Karpas-422 (cell line): Measurements from ENCODE around the gene NFU1. TPM values are rescaled to one million over a fixed set of nuclear protein-coding genes. Genes with fewer than 3 reads are reported as not detected.
"Not testable (repeated sequence)": the region's sequence is repeated elsewhere in the genome, so short reads cannot be mapped to it uniquely, and the experiment has no call there.

Experiments used
- DNase-seq: peaks from one replicate; pipeline ENCODE4 v3.0.0-alpha.2; 2015
- H2AFZ ChIP-seq: fragments of 200-600 bp; sonication (generic); 2 replicates; pipeline ENCODE4 v1.6.1; 2014; ENCODE audit warnings: antibody characterized with exemption, low read length, mixed read lengths
- H3K27ac ChIP-seq: fragments of 200-600 bp; sonication (generic); 2 replicates; pipeline ENCODE4 v1.5.1; 2014; ENCODE audit warnings: mild to moderate bottlenecking, low read length, moderate library complexity
- H3K27me3 ChIP-seq: fragments of 200-600 bp; sonication (generic); 2 replicates; pipeline ENCODE4 v1.6.1; 2014; ENCODE audit warnings: low read length, mixed read lengths
- H3K36me3 ChIP-seq: fragments of 200-600 bp; sonication (generic); 2 replicates; pipeline ENCODE4 v1.6.1; 2014; ENCODE audit warnings: low read length, mixed read lengths; ENCODE audit not compliant: insufficient read depth
- H3K4me1 ChIP-seq: fragments of 200-600 bp; sonication (generic); 2 replicates; pipeline ENCODE4 v1.6.1; 2014; ENCODE audit warnings: mild to moderate bottlenecking, low read length, mixed read lengths
- H3K4me2 ChIP-seq: fragments of 200-600 bp; sonication (generic); 2 replicates; pipeline ENCODE4 v1.6.1; 2014; ENCODE audit warnings: low read length, low read depth, mild to moderate bottlenecking; ENCODE audit not compliant: poor library complexity, severe bottlenecking
- H3K4me3 ChIP-seq: fragments of 200-600 bp; sonication (generic); 2 replicates; pipeline ENCODE4 v1.5.1; 2014; ENCODE audit warnings: mild to moderate bottlenecking, antibody characterized with exemption, low read length, mixed read lengths
- H3K79me2 ChIP-seq: fragments of 200-600 bp; sonication (generic); 2 replicates; pipeline ENCODE4 v1.6.1; 2014; ENCODE audit warnings: mild to moderate bottlenecking, low read length, mixed read lengths
- H3K9ac ChIP-seq: fragments of 200-600 bp; sonication (generic); 2 replicates; pipeline ENCODE4 v1.6.0; 2014; ENCODE audit warnings: low read length
- H3K9me2 ChIP-seq: fragments of 200-600 bp; sonication (generic), shearing (Covaris generic); replicated peaks from 2 replicates; pipeline ENCODE4 v1.6.0; 2014; ENCODE audit warnings: mild to moderate bottlenecking, low read length, moderate library complexity; ENCODE audit not compliant: insufficient read depth
- H3K9me3 ChIP-seq: fragments of 300-700, 200-600 bp; sonication (generic); 2 replicates; pipeline ENCODE4 v1.6.1; 2014; ENCODE audit warnings: low read length, mixed read lengths
- H4K20me1 ChIP-seq: fragments of 200-600 bp; sonication (generic); 2 replicates; pipeline ENCODE4 v1.6.1; 2014; ENCODE audit warnings: mild to moderate bottlenecking, antibody characterized with exemption, low read length, low read depth; ENCODE audit not compliant: insufficient read depth
- total RNA-seq: library from RNA; depleted of rRNA; stranded (reverse); fragments of >200 nt; shearing (Covaris generic); gene quantifications from 2 replicates; pipeline ENCODE4 v1.2.3, GENCODE V29; 2014; ENCODE audit warnings: low replicate concordance

Gene NFU1
- total RNA-seq, 1 experiment from 2014 or later, result 42.8 TPM

DNA sequence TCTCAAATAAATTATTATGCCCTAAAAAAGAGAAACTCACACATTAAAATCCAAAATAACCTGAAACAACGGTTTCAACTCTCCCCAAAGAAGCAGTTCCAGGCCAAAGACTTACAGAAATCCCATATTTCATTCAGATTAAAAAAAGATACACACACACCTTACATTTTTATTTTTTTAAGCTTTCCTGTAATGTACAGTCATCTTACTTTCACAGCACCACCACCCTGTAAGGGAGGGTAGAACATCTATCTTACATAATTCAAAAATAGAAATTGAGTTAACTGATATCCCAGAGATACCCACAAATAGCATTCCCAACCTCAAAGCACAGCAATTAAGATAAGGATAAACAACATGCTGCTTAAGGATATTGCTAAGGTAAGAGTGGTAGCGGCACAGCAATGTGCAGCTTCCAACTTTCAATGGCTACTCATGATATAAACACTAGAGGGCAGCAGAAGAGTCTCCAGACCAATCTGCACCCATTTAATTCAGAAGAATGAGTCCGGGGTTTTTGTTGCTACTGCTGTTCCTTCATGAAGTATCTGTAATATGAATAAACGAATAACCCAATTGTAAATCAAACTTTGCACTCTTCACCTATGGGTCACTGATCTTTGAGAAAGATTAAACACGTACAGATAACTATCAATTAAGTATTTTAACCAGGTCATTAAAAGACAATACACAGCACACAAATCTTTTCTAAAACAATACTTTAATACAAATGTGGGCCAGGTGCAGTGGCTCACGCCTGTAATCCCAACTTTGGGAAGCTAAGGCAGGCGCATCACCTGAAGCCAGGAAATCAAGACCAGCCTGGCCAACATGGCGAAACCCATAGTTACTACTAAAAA is 61.5 kb downstream of the NFU1 start:
- peaks cover 76% of the 10 kb centered on the region for H3K79me2 ChIP-seq
- H3K4me3 ChIP-seq, result no peak overlapping the region
- peaks cover 17% of the 10 kb centered on the region; the same call in 1 of the 2 replicates for H3K36me3 ChIP-seq
- H4K20me1 ChIP-seq, result no peaks in the 10 kb centered on the region
- DNase-seq, result peak; percentile 81
- no peaks in the 10 kb centered on the region for H3K27me3 ChIP-seq
- no peak overlapping the region for H3K9ac ChIP-seq
- no peaks in the 10 kb centered on the region for H3K4me1 ChIP-seq
- H3K27ac ChIP-seq, result no peak overlapping the region
- H3K4me2 ChIP-seq, result no peak overlapping the region
- no peak overlapping the region for H2AFZ ChIP-seq
- H3K9me2 ChIP-seq, result no peaks in the 10 kb centered on the region
- no peaks in the 10 kb centered on the region for H3K9me3 ChIP-seq

GRCh38 chr2:69372767-69373166 is 64.5 kb downstream of the NFU1 start:
- Histone ChIP-seq H3K4me3 (no peak overlapping the region), H3K9me3 (no peaks in the 10 kb centered on the region)

GRCh38 chr2:69369802-69370201 is 67.4 kb downstream of the NFU1 start:
- H3K9ac ChIP-seq, result no peak overlapping the region
- DNase-seq, result no peak
- H3K4me1 ChIP-seq, result peaks cover 6% of the 10 kb centered on the region
- no peaks in the 10 kb centered on the region for H3K9me3 ChIP-seq
- H3K9me2 ChIP-seq, result no peaks in the 10 kb centered on the region
- H4K20me1 ChIP-seq, result no peaks in the 10 kb centered on the region
- H3K79me2 ChIP-seq, result peaks cover 20% of the 10 kb centered on the region
- H3K4me3 ChIP-seq, result no peak overlapping the region
- H3K36me3 ChIP-seq, result peaks cover 53% of the 10 kb centered on the region
- H2AFZ ChIP-seq, result no peak overlapping the region
- H3K27me3 ChIP-seq, result no peaks in the 10 kb centered on the region
- H3K27ac ChIP-seq, result no peak overlapping the region
- H3K4me2 ChIP-seq, result no peak overlapping the region

More at GRCh38 chr2:69372767-69373166, 64.5 kb downstream of the NFU1 start:
- no peaks in the 10 kb centered on the region for H3K4me1 ChIP-seq
- no peak for DNase-seq
- H3K9ac ChIP-seq, result no peak overlapping the region
- no peaks in the 10 kb centered on the region for H3K27me3 ChIP-seq
- no peaks in the 10 kb centered on the region for H3K9me2 ChIP-seq
- no peak overlapping the region for H3K4me2 ChIP-seq
- peaks cover 42% of the 10 kb centered on the region for H3K36me3 ChIP-seq
- H2AFZ ChIP-seq, result no peak overlapping the region
- no peaks in the 10 kb centered on the region for H4K20me1 ChIP-seq
- peaks cover 47% of the 10 kb centered on the region for H3K79me2 ChIP-seq
- H3K27ac ChIP-seq, result no peak overlapping the region

DNA sequence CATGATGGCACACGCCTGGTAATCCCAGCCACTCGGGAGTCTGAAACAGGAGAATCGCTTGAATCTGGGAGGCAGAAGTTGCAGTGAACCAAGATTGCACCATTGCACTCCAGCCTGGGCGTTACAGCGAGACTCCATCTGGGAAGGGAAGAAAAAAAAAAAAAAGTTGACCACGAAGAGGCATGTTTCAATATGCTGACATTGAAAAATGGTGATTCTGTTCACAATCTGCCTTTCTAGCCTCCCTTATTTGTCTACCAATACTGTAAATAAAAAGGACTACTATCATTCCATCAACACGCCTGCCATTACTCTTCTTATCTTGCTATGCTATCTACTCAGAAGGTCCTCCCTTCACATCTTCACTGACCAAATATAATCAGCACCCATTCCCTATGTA is 68.6 kb downstream of the NFU1 start:
- no peak overlapping the region for H3K4me2 ChIP-seq
- H4K20me1 ChIP-seq, result no peaks in the 10 kb centered on the region
- H3K4me3 ChIP-seq, result no peak overlapping the region
- H3K27ac ChIP-seq, result no peak overlapping the region
- DNase-seq, result no peak
- peaks cover 6% of the 10 kb centered on the region for H3K4me1 ChIP-seq
- no peaks in the 10 kb centered on the region for H3K9me2 ChIP-seq
- peaks cover 49% of the 10 kb centered on the region for H3K36me3 ChIP-seq
- H3K27me3 ChIP-seq, result no peaks in the 10 kb centered on the region
- no peak overlapping the region for H2AFZ ChIP-seq
- H3K9me3 ChIP-seq, result no peaks in the 10 kb centered on the region
- H3K9ac ChIP-seq, result no peak overlapping the region
- H3K79me2 ChIP-seq, result peaks cover 8% of the 10 kb centered on the region

GRCh38 chr2:69359371-69359770 is 77.9 kb downstream of the NFU1 start:
- Histone ChIP-seq H3K4me2 (no peak overlapping the region), H4K20me1 (no peaks in the 10 kb centered on the region), H3K9me2 (no peaks in the 10 kb centered on the region), H3K4me1 (no peaks in the 10 kb centered on the region), H3K27me3 (no peaks in the 10 kb centered on the region), H3K9ac (no peak overlapping the region), H3K79me2 (peaks cover under 1% of the 10 kb centered on the region; the same call in 1 of the 2 replicates), H3K9me3 (no peaks in the 10 kb centered on the region), H2AFZ (no peak overlapping the region), H3K4me3 (no peak overlapping the region), H3K27ac (no peak overlapping the region), H3K36me3 (peaks cover 50% of the 10 kb centered on the region; the same call in 1 of the 2 replicates)
- DNase-seq, result no peak

DNA sequence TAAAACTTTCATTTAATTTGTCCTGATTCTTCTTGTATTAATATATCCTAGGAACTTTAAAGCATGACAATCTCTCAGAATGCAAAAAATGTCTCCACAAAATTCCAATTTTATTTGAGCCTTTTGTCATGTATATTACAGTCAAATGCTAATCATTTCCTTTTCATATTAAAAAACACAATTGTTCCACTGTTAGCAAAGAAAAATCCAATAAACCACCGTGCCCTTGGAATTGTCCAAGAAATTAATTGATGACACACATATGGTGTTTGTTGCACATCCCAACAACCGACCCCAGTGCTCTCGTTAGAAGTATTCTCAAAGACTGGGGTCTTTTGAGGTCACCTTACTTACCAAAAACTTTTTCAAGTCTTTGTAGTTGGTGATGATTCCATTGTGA is 78.3 kb downstream of the NFU1 start:
- H3K9me3 ChIP-seq, result no peaks in the 10 kb centered on the region
- H3K79me2 ChIP-seq, result peaks cover 3% of the 10 kb centered on the region; the same call in 1 of the 2 replicates
- H3K9me2 ChIP-seq, result no peaks in the 10 kb centered on the region
- H3K9ac ChIP-seq, result no peak overlapping the region
- no peak overlapping the region for H2AFZ ChIP-seq
- peaks cover 55% of the 10 kb centered on the region; the same call in 1 of the 2 replicates for H3K36me3 ChIP-seq
- no peak overlapping the region for H3K4me2 ChIP-seq
- no peak for DNase-seq
- H3K4me1 ChIP-seq, result no peaks in the 10 kb centered on the region
- no peak overlapping the region for H3K4me3 ChIP-seq
- no peaks in the 10 kb centered on the region for H4K20me1 ChIP-seq
- H3K27me3 ChIP-seq, result no peaks in the 10 kb centered on the region
- no peak overlapping the region for H3K27ac ChIP-seq

DNA sequence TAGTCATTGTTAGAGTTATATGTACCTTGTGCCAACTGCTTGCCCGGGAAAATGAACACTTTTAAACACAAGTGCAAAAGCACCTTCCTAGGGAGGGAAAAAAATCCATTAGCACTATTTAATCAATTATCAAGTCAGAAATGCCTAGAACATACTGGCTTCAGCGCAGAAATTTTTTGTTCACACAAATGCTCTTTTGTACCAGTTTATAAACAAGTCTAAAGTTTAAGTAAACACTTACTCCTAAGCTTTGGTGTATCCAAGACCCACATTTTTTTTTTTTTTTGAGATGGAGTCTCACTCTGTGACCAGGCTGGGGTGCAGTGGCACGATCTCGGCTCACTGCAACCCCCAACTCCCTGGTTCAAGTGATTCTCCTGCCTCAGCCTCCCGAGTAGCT is 80.8 kb downstream of the NFU1 start:
- no peak overlapping the region for H3K4me3 ChIP-seq
- no peaks in the 10 kb centered on the region for H3K4me1 ChIP-seq
- H3K9me2 ChIP-seq, result no peaks in the 10 kb centered on the region
- H2AFZ ChIP-seq, result no peak overlapping the region
- H3K9ac ChIP-seq, result no peak overlapping the region
- no peak for DNase-seq
- no peaks in the 10 kb centered on the region for H4K20me1 ChIP-seq
- H3K27me3 ChIP-seq, result no peaks in the 10 kb centered on the region
- H3K27ac ChIP-seq, result no peak overlapping the region
- H3K36me3 ChIP-seq, result peaks cover 50% of the 10 kb centered on the region; the same call in 1 of the 2 replicates
- peaks cover 3% of the 10 kb centered on the region; the same call in 1 of the 2 replicates for H3K79me2 ChIP-seq
- H3K4me2 ChIP-seq, result no peak overlapping the region
- H3K9me3 ChIP-seq, result no peaks in the 10 kb centered on the region

- H3K4me3 ChIP-seq, H3K9me2 ChIP-seq, H4K20me1 ChIP-seq, H3K4me1 ChIP-seq, H3K79me2 ChIP-seq, DNase-seq, H3K4me2 ChIP-seq, H3K9me3 ChIP-seq, H3K27me3 ChIP-seq, H3K27ac ChIP-seq, H3K9ac ChIP-seq, H2AFZ ChIP-seq: not testable (repeated sequence)
- peaks cover 46% of the 10 kb centered on the region; the same call in 1 of the 2 replicates for H3K36me3 ChIP-seq
These were observed 82.3 kb downstream of the NFU1 start for GRCh38 chr2:69354976-69355375.
